Measurements from ENCODE around the gene SH3BP1. TPM values are rescaled to one million over a fixed set of nuclear protein-coding genes. Genes with fewer than 3 reads are reported as not detected.
A peak's percentile ranks its signal among the peaks of the same experiment; 100 is the strongest.

SH3BP1 gene
- total and polyA plus RNA-seq, 4 experiments from 2014 or later, result 17.6 to 89.2 (median 57.1) TPM

- Histone ChIP-seq H3K4me3 (ENCODE audit: low read length in 2 of 2) (no peak overlapping the region), H3K27ac (ENCODE audit: low read depth, low read length) (peak overlapping the region; percentile 72), H3K27me3 (ENCODE audit: insufficient read depth, low read length) (no peaks in the 10 kb centered on the region), H3K9me3 (ENCODE audit: control insufficient read depth in 1 of 2, low read length in 2 of 2) (no peaks in the 10 kb centered on the region), H3K4me1 (ENCODE audit: insufficient read depth, low read length) (peaks cover 73% of the 10 kb centered on the region), H3K36me3 (ENCODE audit: insufficient read depth, low read length) (peaks cover 4% of the 10 kb centered on the region)
- CTCF ChIA-PET (ENCODE audit: partially characterized antibody), result interaction anchor here (1.0 to 22.8 kb wide), 5 partner anchors 5 to 45 kb away, joined by 4 to 558 read pairs (median 493); partner anchors contain the start of genes GGA1, LGALS1, NOL12 and SH3BP1
- POLR2A ChIA-PET (ENCODE audit: partially characterized antibody), result interaction anchor here (0.9 to 12.8 kb wide), 5 partner anchors 5 to 46 kb away, joined by 3 to 247 read pairs (median 47); partner anchors contain the start of genes GGA1, LGALS1 and SH3BP1
- H3K27me3 Mint-ChIP-seq, result no peaks in the 10 kb centered on the region
- H3K27ac Mint-ChIP-seq, result peak overlapping the region in 6 of 7 donors; percentile 74 to 98 (median 95)
- intact Hi-C loops (cut with micrococcal nuclease), result loop anchor here (10.0 kb wide), 1 partner anchor 210 kb away; the partner anchor contains the start of genes ANKRD54 and EIF3L
- peaks cover 0 to 23% of the 10 kb centered on the region in 2 donors for H3K36me3 Mint-ChIP-seq
- DNase-seq, result no peak
- peak overlapping the region in 5 of 8 donors; percentile 38 to 95 (median 79) for H3K4me3 Mint-ChIP-seq
- H3K4me1 Mint-ChIP-seq, result peaks cover 40 to 79% (median 57%) of the 10 kb centered on the region in 4 donors
- no peaks in the 10 kb centered on the region for H3K9me3 Mint-ChIP-seq
These were observed 4.3 kb upstream of the SH3BP1 start for GRCh38 chr22:37635157-37635556.

DNA sequence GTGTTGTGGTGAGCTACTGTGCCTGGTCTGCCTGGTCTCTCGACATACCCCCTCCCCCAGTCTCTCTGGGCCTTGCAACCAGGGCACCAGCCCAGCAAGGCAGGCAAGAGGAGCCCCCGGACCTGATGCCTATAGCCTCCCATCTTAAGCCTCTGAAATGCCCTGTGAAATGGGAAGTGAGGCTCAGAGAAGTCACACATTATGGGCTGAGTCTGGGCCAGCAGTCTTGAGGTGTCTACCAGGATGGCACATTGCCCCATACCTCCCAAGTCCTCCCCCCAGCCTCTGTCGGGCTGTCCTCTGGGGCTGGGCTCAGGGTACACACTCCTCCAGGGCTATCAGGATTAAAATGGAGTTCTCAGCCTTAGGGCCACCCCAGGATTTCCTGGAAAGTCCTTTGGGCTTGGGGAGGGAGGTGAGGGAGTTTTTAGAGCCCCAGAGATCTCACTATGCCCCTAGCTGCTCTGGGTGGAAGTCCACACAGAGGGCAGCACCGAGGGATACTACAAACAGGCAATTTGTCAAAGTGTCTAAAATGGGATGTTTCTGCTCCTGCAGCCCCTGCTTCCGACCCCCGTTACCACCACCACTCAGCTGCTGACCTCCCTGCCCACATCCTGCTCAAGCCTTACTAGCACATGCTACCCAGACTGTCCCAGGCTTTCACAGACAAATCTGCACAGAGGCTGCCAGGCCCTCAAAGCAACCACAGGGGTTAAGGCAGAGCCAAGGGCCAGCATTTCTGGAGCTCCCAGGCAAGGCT lies 3.1 kb upstream of the SH3BP1 start:
- Histone ChIP-seq H3K36me3 (ENCODE audit: insufficient read depth, low read length) (peaks cover under 1% of the 10 kb centered on the region), H3K4me1 (ENCODE audit: insufficient read depth, low read length) (peaks cover 84% of the 10 kb centered on the region), H3K27me3 (ENCODE audit: insufficient read depth, low read length) (no peaks in the 10 kb centered on the region), H3K9me3 (ENCODE audit: control insufficient read depth in 1 of 2, low read length in 2 of 2) (no peaks in the 10 kb centered on the region), H3K4me3 (ENCODE audit: low read length in 2 of 2) (no peak overlapping the region), H3K27ac (ENCODE audit: low read depth, low read length) (peak overlapping the region; percentile 64)
- peaks cover 40 to 87% (median 58%) of the 10 kb centered on the region in 4 donors for H3K4me1 Mint-ChIP-seq
- H3K27ac Mint-ChIP-seq, result peak overlapping the region; percentile 87 to 94 (median 91)
- H3K36me3 Mint-ChIP-seq, result peaks cover 0 to 27% of the 10 kb centered on the region in 2 donors
- DNase-seq, result no peak
- H3K9me3 Mint-ChIP-seq, result no peaks in the 10 kb centered on the region
- no peaks in the 10 kb centered on the region for H3K27me3 Mint-ChIP-seq
- intact Hi-C loops (cut with micrococcal nuclease), result loop anchor here (10.0 kb wide), 1 partner anchor 208 kb away; the partner anchor contains the start of genes ANKRD54 and EIF3L
- CTCF ChIA-PET (ENCODE audit: partially characterized antibody), result interaction anchor here (1.0 to 22.8 kb wide), 9 partner anchors 4 to 69 kb away, joined by 4 to 558 read pairs (median 14); partner anchors contain the start of genes GGA1, LGALS1, NOL12 and PDXP
- H3K4me3 Mint-ChIP-seq, result peak overlapping the region; percentile 9 to 96 (median 66)
- POLR2A ChIA-PET (ENCODE audit: partially characterized antibody), result interaction anchor here (0.8 to 12.1 kb wide), 9 partner anchors 7 to 50 kb away, joined by 3 to 247 read pairs (median 17); partner anchors contain the start of genes GGA1, LGALS1, NOL12 and PDXP

- H3K27ac Mint-ChIP-seq, result peak overlapping the region; percentile 87 to 94 (median 91)
- intact Hi-C loops (cut with micrococcal nuclease), result loop anchor here (10.0 kb wide), 1 partner anchor 208 kb away; the partner anchor contains the start of genes ANKRD54 and EIF3L
- no peaks in the 10 kb centered on the region for H3K9me3 Mint-ChIP-seq
- Histone ChIP-seq H3K27me3 (ENCODE audit: insufficient read depth, low read length) (no peaks in the 10 kb centered on the region), H3K27ac (ENCODE audit: low read depth, low read length) (peak overlapping the region; percentile 64), H3K4me3 (ENCODE audit: low read length in 2 of 2) (no peak overlapping the region), H3K9me3 (ENCODE audit: control insufficient read depth in 1 of 2, low read length in 2 of 2) (no peaks in the 10 kb centered on the region), H3K4me1 (ENCODE audit: insufficient read depth, low read length) (peaks cover 88% of the 10 kb centered on the region), H3K36me3 (ENCODE audit: insufficient read depth, low read length) (peaks cover 4% of the 10 kb centered on the region)
- no peak for DNase-seq
- peaks cover 44 to 87% (median 60%) of the 10 kb centered on the region in 4 donors for H3K4me1 Mint-ChIP-seq
- H3K4me3 Mint-ChIP-seq, result peak overlapping the region in 6 of 8 donors; percentile 9 to 96 (median 68)
- H3K36me3 Mint-ChIP-seq, result peaks cover 0 to 27% of the 10 kb centered on the region in 2 donors
- no peaks in the 10 kb centered on the region for H3K27me3 Mint-ChIP-seq
- CTCF ChIA-PET (ENCODE audit: partially characterized antibody), result interaction anchor here (1.0 to 22.8 kb wide), 10 partner anchors 3 to 70 kb away, joined by 4 to 558 read pairs (median 10); partner anchors contain the start of genes GGA1, LGALS1, NOL12 and PDXP
- POLR2A ChIA-PET (ENCODE audit: partially characterized antibody), result interaction anchor here (0.8 to 12.1 kb wide), 9 partner anchors 8 to 49 kb away, joined by 3 to 247 read pairs (median 17); partner anchors contain the start of genes GGA1, LGALS1, NOL12 and PDXP
These were observed 2.6 kb upstream of the SH3BP1 start for GRCh38 chr22:37636949-37637273.

DNA sequence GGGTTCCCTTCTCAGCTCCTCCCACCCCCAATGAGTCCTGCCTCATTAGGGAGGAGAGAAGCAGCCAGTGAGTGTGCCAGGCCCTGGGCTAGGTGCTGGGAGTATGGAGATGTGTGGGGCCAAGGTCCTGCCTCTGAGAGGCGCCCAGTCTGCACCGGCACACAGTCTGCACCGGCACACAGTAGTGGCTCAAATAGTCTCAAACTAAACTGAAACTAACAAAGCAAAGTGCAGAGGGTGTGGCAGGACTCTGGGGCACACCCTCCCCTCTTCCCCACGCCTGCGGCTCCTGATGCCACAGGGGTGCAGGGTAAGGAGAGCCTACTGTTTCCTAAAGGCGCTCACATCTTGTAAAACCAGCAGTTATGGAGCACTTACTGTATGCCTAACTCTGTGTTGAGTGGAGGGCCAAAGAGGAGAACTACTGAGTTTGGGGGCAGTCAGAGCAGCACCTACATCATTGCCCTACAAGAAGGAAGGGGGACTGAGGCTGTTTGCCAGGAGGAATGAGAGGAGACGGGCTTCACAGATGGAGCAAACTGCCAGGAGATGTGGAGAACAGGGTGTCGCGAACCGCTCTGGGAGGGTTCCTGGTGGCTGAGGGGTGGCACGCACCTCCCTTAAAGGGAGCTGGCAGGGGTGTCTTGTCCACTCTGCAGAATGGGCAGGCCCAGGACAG lies 939 bp upstream of the SH3BP1 start:
- H3K27me3 Mint-ChIP-seq, result no peaks in the 10 kb centered on the region
- H3K36me3 Mint-ChIP-seq, result peaks cover 5 to 34% of the 10 kb centered on the region in 2 donors
- ChIA-PET POLR2A (ENCODE audit: partially characterized antibody) (interaction anchor here (0.9 to 12.1 kb wide), 8 partner anchors 10 to 48 kb away, joined by 3 to 247 read pairs (median 56); partner anchors contain the start of genes GGA1, LGALS1, NOL12 and PDXP), CTCF (ENCODE audit: partially characterized antibody) (interaction anchor here (0.9 to 22.8 kb wide), 6 partner anchors 1 to 41 kb away, joined by 3 to 558 read pairs (median 75); partner anchors contain the start of genes GGA1, LGALS1, NOL12 and PDXP)
- H3K4me3 Mint-ChIP-seq, result peak overlapping the region; percentile 89 to 98 (median 92)
- intact Hi-C loops (cut with micrococcal nuclease), result loop anchor here (1.0 to 10.0 kb wide), 6 partner anchors 11 to 206 kb away; partner anchors contain the start of genes ANKRD54, EIF3L, GGA1 and PDXP
- peak; percentile 39 to 55 (median 49) for DNase-seq
- Histone ChIP-seq H3K9me3 (ENCODE audit: control insufficient read depth in 1 of 2, low read length in 2 of 2) (no peaks in the 10 kb centered on the region), H3K27me3 (ENCODE audit: insufficient read depth, low read length) (no peaks in the 10 kb centered on the region), H3K36me3 (ENCODE audit: insufficient read depth, low read length) (peaks cover 19% of the 10 kb centered on the region), H3K4me1 (ENCODE audit: insufficient read depth, low read length) (peaks cover 88% of the 10 kb centered on the region), H3K4me3 (ENCODE audit: low read length in 2 of 2) (peak overlapping the region; percentile 33 to 75), H3K27ac (ENCODE audit: low read depth, low read length) (peak overlapping the region; percentile 64)
- H3K4me1 Mint-ChIP-seq, result peaks cover 42 to 88% (median 63%) of the 10 kb centered on the region in 4 donors
- H3K27ac Mint-ChIP-seq, result peak overlapping the region; percentile 84 to 96 (median 92)
- H3K9me3 Mint-ChIP-seq, result no peaks in the 10 kb centered on the region

- Histone ChIP-seq H3K9me3 (ENCODE audit: control insufficient read depth in 1 of 2, low read length in 2 of 2) (no peaks in the 10 kb centered on the region), H3K36me3 (ENCODE audit: insufficient read depth, low read length) (peaks cover 32% of the 10 kb centered on the region), H3K27me3 (ENCODE audit: insufficient read depth, low read length) (no peaks in the 10 kb centered on the region), H3K4me1 (ENCODE audit: insufficient read depth, low read length) (peaks cover 78% of the 10 kb centered on the region), H3K4me3 (ENCODE audit: low read length in 2 of 2) (peak overlapping the region; percentile 75 to 84), H3K27ac (ENCODE audit: low read depth, low read length) (peak overlapping the region; percentile 64)
- H3K4me3 Mint-ChIP-seq, result peak overlapping the region; percentile 90 to 100 (median 94)
- no peaks in the 10 kb centered on the region for H3K9me3 Mint-ChIP-seq
- DNase-seq, result peak in 2 of 5 donors; percentile 30 to 71
- peaks cover 35 to 83% (median 59%) of the 10 kb centered on the region in 4 donors for H3K4me1 Mint-ChIP-seq
- ChIA-PET CTCF (ENCODE audit: partially characterized antibody) (interaction anchor here (0.9 to 20.3 kb wide), 5 partner anchors 13 to 40 kb away, joined by 3 to 558 read pairs (median 221); partner anchors contain the start of genes GGA1, LGALS1, NOL12 and PDXP), POLR2A (ENCODE audit: partially characterized antibody) (interaction anchor here (0.6 to 12.1 kb wide), 12 partner anchors 10 to 48 kb away, joined by 3 to 247 read pairs (median 4); partner anchors contain the start of genes GGA1, LGALS1, NOL12 and PDXP)
- H3K27ac Mint-ChIP-seq, result peak overlapping the region; percentile 86 to 97 (median 91)
- intact Hi-C loops (cut with micrococcal nuclease), result loop anchor here (1.0 to 10.0 kb wide), 5 partner anchors 17 to 205 kb away; partner anchors contain the start of genes ANKRD54, EIF3L, GGA1 and PDXP
- H3K36me3 Mint-ChIP-seq, result peaks cover 10 to 40% of the 10 kb centered on the region in 2 donors
- H3K27me3 Mint-ChIP-seq, result no peaks in the 10 kb centered on the region
These were observed 512 bp downstream of the SH3BP1 start for GRCh38 chr22:37639771-37640590.

Measured in CD4-positive, alpha-beta memory T cell (primary cell).